ENCODE measurements around the gene ZNF391.
"Not testable (repeated sequence)": the region's sequence is repeated elsewhere in the genome, so short reads cannot be mapped to it uniquely, and the experiment has no call there.

ZNF391 gene

GRCh38 chr6:27422651-27423332, 34.2 kb downstream of the ZNF391 start:
- no peak for DNase-seq (ENCODE audit: low spot score)

GRCh38 chr6:27424851-27425250, 36.3 kb downstream of the ZNF391 start:
- DNase-seq (ENCODE audit: low spot score) = not testable (repeated sequence)

- no peak for DNase-seq (ENCODE audit: low spot score)
These were observed 37.6 kb downstream of the ZNF391 start for GRCh38 chr6:27426045-27426620.

- DNase-seq (ENCODE audit: low spot score) = no peak
These were observed 39.9 kb downstream of the ZNF391 start for GRCh38 chr6:27428502-27428901.

- no peak for DNase-seq (ENCODE audit: low spot score)
These were observed 40.4 kb downstream of the ZNF391 start for GRCh38 chr6:27428966-27429365.

- DNase-seq (ENCODE audit: low spot score) = no peak
These were observed 45.2 kb downstream of the ZNF391 start for GRCh38 chr6:27433714-27434113.

- no peak for DNase-seq (ENCODE audit: low spot score)
These were observed 50.8 kb downstream of the ZNF391 start for GRCh38 chr6:27439371-27439770.

- DNase-seq (ENCODE audit: low spot score) = peak; percentile 29
These were observed 52.4 kb downstream of the ZNF391 start for GRCh38 chr6:27441001-27441400.

GRCh38 chr6:27442932-27443331, 54.4 kb downstream of the ZNF391 start:
- DNase-seq (ENCODE audit: low spot score) = no peak

- peak; percentile 1 for DNase-seq (ENCODE audit: low spot score)
These were observed 59.9 kb downstream of the ZNF391 start for GRCh38 chr6:27448456-27448855.

GRCh38 chr6:27451660-27452390, 63.3 kb downstream of the ZNF391 start:
- no peak for DNase-seq (ENCODE audit: low spot score)

- peak; percentile 4 for DNase-seq (ENCODE audit: low spot score)
These were observed 63.9 kb downstream of the ZNF391 start for GRCh38 chr6:27452496-27452897.
